Measurements from ENCODE around the gene PRUNE2.

GRCh38 chr9:76634356-76635054, 271.4 kb downstream of the PRUNE2 start:
- TF ChIP-seq CTCF (IDR thresholded peaks at IDR 0.05; ENCODE audit: insufficient read depth, low read depth, low read length), result no peak
- TF ChIP-seq EZH2 (IDR thresholded peaks at IDR 0.05; ENCODE audit: insufficient read depth, low read length), result no peak
